HCT116 (cell line): ENCODE results near the gene CDKAL1. TPM values are rescaled to one million over a fixed set of nuclear protein-coding genes. Genes with fewer than 3 reads are reported as not detected.

Source experiments
- ATAC-seq: fragments of 200-7000 bp; cut with Tn5 transposase; 2 replicates; pipeline ENCODE4 v1.9.1; 2020; ENCODE audit warnings: mild to moderate bottlenecking, moderate library complexity
- BruUV-seq: library from RNA; stranded (reverse); fragments of 400-500 nt; replicated peaks from 2 replicates; lab custom pipeline; 2021; lab: Mats Ljungman, UMichigan
- CTCF ChIA-PET: fragments of 300-600 bp; sonication (Branson Sonifier 250); formaldehyde crosslinking; loops from one replicate; lab custom pipeline; 2021; ENCODE audit warnings: antibody characterized with exemption; lab: Charles Lee
- POLR2A ChIA-PET: fragments of 300-600, 350-600 bp; sonication (Branson Sonifier 250); formaldehyde crosslinking; loops from one replicate; lab custom pipeline; 2021; ENCODE audit warnings: antibody characterized with exemption; lab: Charles Lee
- RAD21 ChIA-PET, 2 experiments: fragments of 300-600 bp; sonication (Branson Sonifier 250); formaldehyde crosslinking; loops; one replicate each; lab custom pipeline; 2023; ENCODE audit warnings: low total read pairs in 2 of 2; ENCODE audit not compliant: uncharacterized antibody in 2 of 2, unreplicated experiment in 2 of 2, low non-redundant PET in 1 of 2; lab: Charles Lee
- DNase-seq: peaks from one replicate; pipeline ENCODE4 v3.0.0-alpha.2; 2010; ENCODE audit warnings: low read depth, low spot score
- H2AFZ ChIP-seq: fragments of 200-600 bp; shearing (Covaris generic), sonication (generic); 2 replicates; pipeline ENCODE4 v1.6.1; 2017; ENCODE audit warnings: low read depth, mixed run types, mixed read lengths, antibody characterized with exemption, low read length; ENCODE audit not compliant: poor library complexity, severe bottlenecking
- H3K27ac ChIP-seq: 2 replicates; pipeline ENCODE4 v1.5.1; 2012; ENCODE audit warnings: low read depth, low read length
- H3K27me3 ChIP-seq: fragments of 200-600 bp; sonication (generic); 2 replicates; pipeline ENCODE4 v1.6.1; 2016; ENCODE audit warnings: mixed run types, low read length, mixed read lengths; ENCODE audit not compliant: insufficient read depth
- H3K36me3 ChIP-seq, 2 experiments: fragments of 200-500 bp in 1 of 2; fragments of 200-600 bp in 1 of 2; sonication (Bioruptor generic) in 1 of 2; sonication (generic) in 1 of 2; 2 replicates each; pipeline versions ENCODE4 v1.5.1 to v1.6.1; 2014 to 2016; ENCODE audit warnings: low read length in 2 of 2, inconsistent platforms in 1 of 2, mixed read lengths in 1 of 2, mixed run types in 1 of 2; ENCODE audit not compliant: insufficient read depth in 2 of 2, control insufficient read depth in 1 of 2
- H3K4me1 ChIP-seq, 2 experiments: fragments of 200-600 bp in 1 of 2; sonication (generic) in 1 of 2; 2 replicates each; pipeline versions ENCODE4 v1.5.1 to v1.6.1; 2012 to 2017; ENCODE audit warnings: low read length in 2 of 2, inconsistent platforms in 1 of 2, mild to moderate bottlenecking in 1 of 2, mixed read lengths in 1 of 2, mixed run types in 1 of 2, moderate library complexity in 1 of 2; ENCODE audit not compliant: insufficient read depth in 2 of 2, control insufficient read depth in 1 of 2
- H3K4me2 ChIP-seq: fragments of 200-600 bp; sonication (generic); 2 replicates; pipeline ENCODE4 v1.6.1; 2017; ENCODE audit warnings: mixed run types, low read length, mixed read lengths
- H3K4me3 ChIP-seq, 2 experiments: fragments of 200-600 bp in 1 of 2; sonication (generic) in 1 of 2; replicated peaks in 1 of 2; 2 replicates each; pipeline ENCODE4 v1.5.1; 2011 to 2016; ENCODE audit warnings: low read length in 2 of 2, control low read depth in 1 of 2, low read depth in 1 of 2, mild to moderate bottlenecking in 1 of 2, mixed read lengths in 1 of 2, mixed run types in 1 of 2
- H3K79me2 ChIP-seq: fragments of 200-600 bp; sonication (generic); 2 replicates; pipeline ENCODE4 v1.6.1; 2017; ENCODE audit warnings: mild to moderate bottlenecking, mixed run types, low read length, moderate library complexity, mixed read lengths; ENCODE audit not compliant: insufficient read depth
- H3K9ac ChIP-seq: fragments of 200-600 bp; sonication (generic); 2 replicates; pipeline ENCODE4 v1.6.1; 2016; ENCODE audit warnings: low read length, mixed read lengths
- H3K9me2 ChIP-seq: fragments of 200-600 bp; sonication (generic), shearing (Covaris generic); 2 replicates; pipeline ENCODE4 v1.6.1; 2017; ENCODE audit warnings: mixed run types, mild to moderate bottlenecking, moderate library complexity; ENCODE audit not compliant: insufficient read depth
- H3K9me3 ChIP-seq, 2 experiments: fragments of 200-500 bp in 1 of 2; fragments of 200-600 bp in 1 of 2; sonication (Bioruptor generic) in 1 of 2; sonication (generic) in 1 of 2; 2 replicates each; pipeline ENCODE4 v1.6.1; 2014 to 2017; ENCODE audit warnings: low read length in 2 of 2, mixed read lengths in 2 of 2, inconsistent platforms in 1 of 2, low read depth in 1 of 2, mild to moderate bottlenecking in 1 of 2, mixed run types in 1 of 2, moderate library complexity in 1 of 2; ENCODE audit not compliant: control insufficient read depth in 1 of 2, insufficient read depth in 1 of 2
- H4K20me1 ChIP-seq: fragments of 200-600 bp; sonication (generic), shearing (Covaris generic); 2 replicates; pipeline ENCODE4 v1.6.1; 2017; ENCODE audit warnings: mixed run types, mild to moderate bottlenecking, moderate library complexity; ENCODE audit not compliant: insufficient read depth
- CBX3 ChIP-seq: IDR thresholded peaks from 2 replicates; pipeline ENCODE4 v1.6.1; 2012; ENCODE audit warnings: low read depth
- CEBPB ChIP-seq: IDR thresholded peaks from 2 replicates; pipeline ENCODE4 v1.6.1; 2012; ENCODE audit warnings: low read depth
- EGR1 ChIP-seq: IDR thresholded peaks from 2 replicates; pipeline ENCODE4 v1.6.1; 2012; ENCODE audit warnings: low read depth
- ELF1 ChIP-seq: IDR thresholded peaks from 2 replicates; pipeline ENCODE4 v1.6.1; 2012; ENCODE audit warnings: low read depth, borderline replicate concordance
- EZH2phosphoT487 ChIP-seq: fragments of 200-600 bp; IDR thresholded peaks from 2 replicates; pipeline ENCODE4 v1.6.1; 2018; ENCODE audit warnings: antibody characterized with exemption, borderline replicate concordance
- FOSL1 ChIP-seq: IDR thresholded peaks from 2 replicates; pipeline ENCODE4 v1.6.1; 2012; ENCODE audit warnings: low read depth
- JUND ChIP-seq: IDR thresholded peaks from 2 replicates; pipeline ENCODE4 v1.6.1; 2012
- POLR2A ChIP-seq: IDR thresholded peaks from 2 replicates; pipeline ENCODE4 v1.7.0; 2011; ENCODE audit warnings: borderline replicate concordance; ENCODE audit not compliant: insufficient read depth, insufficient read length; ENCODE audit errors: extremely low read depth
- POLR2AphosphoS5 ChIP-seq: IDR thresholded peaks from 2 replicates; pipeline ENCODE4 v1.6.1; 2011; ENCODE audit warnings: mild to moderate bottlenecking, low read depth, low read length, moderate library complexity
- RAD21 ChIP-seq: IDR thresholded peaks from 2 replicates; pipeline ENCODE4 v1.6.1; 2012; ENCODE audit warnings: low read depth, mild to moderate bottlenecking
- SIN3A ChIP-seq: IDR thresholded peaks from 2 replicates; pipeline ENCODE4 v1.6.1; 2012; ENCODE audit warnings: low read depth
- SP1 ChIP-seq: IDR thresholded peaks from 2 replicates; pipeline ENCODE4 v1.6.1; 2012; ENCODE audit warnings: low read depth
- SRF ChIP-seq: IDR thresholded peaks from 2 replicates; pipeline ENCODE4 v1.6.1; 2012; ENCODE audit warnings: low read depth
- YY1 ChIP-seq: IDR thresholded peaks from 2 replicates; pipeline ENCODE4 v1.6.1; 2011; ENCODE audit warnings: low read length, low read depth, moderate library complexity, mild to moderate bottlenecking; ENCODE audit not compliant: insufficient replicate concordance; ENCODE audit errors: extremely low read depth
- ZNF274 ChIP-seq: fragments of 200-500 bp; sonication (Bioruptor generic); IDR thresholded peaks from 2 replicates; pipeline ENCODE4 v1.6.1; 2014; ENCODE audit warnings: mild to moderate bottlenecking, low read depth, low read length, inconsistent platforms
- intact Hi-C: fragments of 100-400 bp; cut with micrococcal nuclease; formaldehyde crosslinking; loops from 2 replicates; pipeline ENCODE4 v1.10.0; 2022
- total RNA-seq: library from RNA; stranded (reverse); gene quantifications from one replicate; pipeline ENCODE4 v1.2.1, GENCODE V29; 2021; ENCODE audit not compliant: unreplicated experiment
- TF ChIP-seq, protein P1 (sequence below), 3 experiments: fragments of 200-600 bp in 1 of 3; sonication (generic) in 1 of 3; IDR thresholded peaks in 2 of 3; conservative IDR thresholded peaks in 1 of 3; 2 replicates each; pipeline ENCODE4 v1.5.1; 2012 to 2017; ENCODE audit warnings: low read depth in 2 of 3, low read length in 2 of 3, antibody characterized with exemption in 1 of 3, borderline replicate concordance in 1 of 3, control low read depth in 1 of 3, mild to moderate bottlenecking in 1 of 3, mixed read lengths in 1 of 3, mixed run types in 1 of 3, moderate library complexity in 1 of 3; ENCODE audit not compliant: insufficient read depth in 1 of 3
- TF ChIP-seq, protein P2 (sequence below): IDR thresholded peaks from 2 replicates; pipeline ENCODE4 v1.6.1; 2012
- TF ChIP-seq, protein P3 (sequence below): IDR thresholded peaks from 2 replicates; pipeline ENCODE4 v1.6.1; 2012; ENCODE audit warnings: low read depth
- TF ChIP-seq, protein P4 (sequence below): IDR thresholded peaks from 2 replicates; pipeline ENCODE4 v1.6.1; 2011; ENCODE audit warnings: mild to moderate bottlenecking, low read length, moderate library complexity; ENCODE audit not compliant: insufficient replicate concordance; ENCODE audit errors: extremely low read depth
- TF ChIP-seq, protein P5 (sequence below): IDR thresholded peaks from 2 replicates; pipeline ENCODE4 v1.6.1; 2012

CDKAL1 gene
- total RNA-seq, 1 experiment from 2014 or later, result 14.9 TPM

DNA sequence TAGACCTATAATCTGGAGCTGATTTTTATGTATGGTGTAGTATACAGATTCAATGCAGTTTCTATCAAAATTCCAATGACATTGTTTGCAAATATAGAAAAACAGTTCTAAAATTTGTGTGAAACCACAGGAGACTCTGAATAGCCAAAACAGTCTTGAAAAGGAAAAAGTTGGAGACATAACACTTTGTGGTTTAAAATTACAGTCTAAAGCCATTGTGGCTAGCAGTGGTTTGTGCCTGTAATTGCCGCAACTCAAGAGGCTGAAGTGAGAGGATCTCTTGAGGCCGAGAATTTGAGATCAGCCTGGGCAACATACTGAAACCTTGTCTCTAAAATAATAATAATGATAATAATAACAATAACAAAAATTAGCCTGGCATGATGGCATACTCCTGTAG lies 213.7 kb downstream of the CDKAL1 start:
- Histone ChIP-seq H3K9me3 (no peaks in the 10 kb centered on the region), H3K36me3 (no peaks in the 10 kb centered on the region), H4K20me1 (no peaks in the 10 kb centered on the region), H3K79me2 (no peaks in the 10 kb centered on the region), H3K9me2 (no peaks in the 10 kb centered on the region)
- POLR2A ChIA-PET, result no interaction called here
- TF ChIP-seq, protein P1, sequence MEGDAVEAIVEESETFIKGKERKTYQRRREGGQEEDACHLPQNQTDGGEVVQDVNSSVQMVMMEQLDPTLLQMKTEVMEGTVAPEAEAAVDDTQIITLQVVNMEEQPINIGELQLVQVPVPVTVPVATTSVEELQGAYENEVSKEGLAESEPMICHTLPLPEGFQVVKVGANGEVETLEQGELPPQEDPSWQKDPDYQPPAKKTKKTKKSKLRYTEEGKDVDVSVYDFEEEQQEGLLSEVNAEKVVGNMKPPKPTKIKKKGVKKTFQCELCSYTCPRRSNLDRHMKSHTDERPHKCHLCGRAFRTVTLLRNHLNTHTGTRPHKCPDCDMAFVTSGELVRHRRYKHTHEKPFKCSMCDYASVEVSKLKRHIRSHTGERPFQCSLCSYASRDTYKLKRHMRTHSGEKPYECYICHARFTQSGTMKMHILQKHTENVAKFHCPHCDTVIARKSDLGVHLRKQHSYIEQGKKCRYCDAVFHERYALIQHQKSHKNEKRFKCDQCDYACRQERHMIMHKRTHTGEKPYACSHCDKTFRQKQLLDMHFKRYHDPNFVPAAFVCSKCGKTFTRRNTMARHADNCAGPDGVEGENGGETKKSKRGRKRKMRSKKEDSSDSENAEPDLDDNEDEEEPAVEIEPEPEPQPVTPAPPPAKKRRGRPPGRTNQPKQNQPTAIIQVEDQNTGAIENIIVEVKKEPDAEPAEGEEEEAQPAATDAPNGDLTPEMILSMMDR (IDR thresholded peaks at IDR 0.05 in 2 of 3, conservative IDR thresholded peaks at IDR 0.05 in 1 of 3; ENCODE audit: borderline replicate concordance in 1 of 3, insufficient read depth in 1 of 3, low read depth in 2 of 3, low read length in 2 of 3), result no peak
- TF ChIP-seq, protein P2, sequence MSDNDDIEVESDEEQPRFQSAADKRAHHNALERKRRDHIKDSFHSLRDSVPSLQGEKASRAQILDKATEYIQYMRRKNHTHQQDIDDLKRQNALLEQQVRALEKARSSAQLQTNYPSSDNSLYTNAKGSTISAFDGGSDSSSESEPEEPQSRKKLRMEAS, result no peak
- TF ChIP-seq ELF1, result no peak
- TF ChIP-seq, protein P3, sequence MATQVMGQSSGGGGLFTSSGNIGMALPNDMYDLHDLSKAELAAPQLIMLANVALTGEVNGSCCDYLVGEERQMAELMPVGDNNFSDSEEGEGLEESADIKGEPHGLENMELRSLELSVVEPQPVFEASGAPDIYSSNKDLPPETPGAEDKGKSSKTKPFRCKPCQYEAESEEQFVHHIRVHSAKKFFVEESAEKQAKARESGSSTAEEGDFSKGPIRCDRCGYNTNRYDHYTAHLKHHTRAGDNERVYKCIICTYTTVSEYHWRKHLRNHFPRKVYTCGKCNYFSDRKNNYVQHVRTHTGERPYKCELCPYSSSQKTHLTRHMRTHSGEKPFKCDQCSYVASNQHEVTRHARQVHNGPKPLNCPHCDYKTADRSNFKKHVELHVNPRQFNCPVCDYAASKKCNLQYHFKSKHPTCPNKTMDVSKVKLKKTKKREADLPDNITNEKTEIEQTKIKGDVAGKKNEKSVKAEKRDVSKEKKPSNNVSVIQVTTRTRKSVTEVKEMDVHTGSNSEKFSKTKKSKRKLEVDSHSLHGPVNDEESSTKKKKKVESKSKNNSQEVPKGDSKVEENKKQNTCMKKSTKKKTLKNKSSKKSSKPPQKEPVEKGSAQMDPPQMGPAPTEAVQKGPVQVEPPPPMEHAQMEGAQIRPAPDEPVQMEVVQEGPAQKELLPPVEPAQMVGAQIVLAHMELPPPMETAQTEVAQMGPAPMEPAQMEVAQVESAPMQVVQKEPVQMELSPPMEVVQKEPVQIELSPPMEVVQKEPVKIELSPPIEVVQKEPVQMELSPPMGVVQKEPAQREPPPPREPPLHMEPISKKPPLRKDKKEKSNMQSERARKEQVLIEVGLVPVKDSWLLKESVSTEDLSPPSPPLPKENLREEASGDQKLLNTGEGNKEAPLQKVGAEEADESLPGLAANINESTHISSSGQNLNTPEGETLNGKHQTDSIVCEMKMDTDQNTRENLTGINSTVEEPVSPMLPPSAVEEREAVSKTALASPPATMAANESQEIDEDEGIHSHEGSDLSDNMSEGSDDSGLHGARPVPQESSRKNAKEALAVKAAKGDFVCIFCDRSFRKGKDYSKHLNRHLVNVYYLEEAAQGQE, result no peak
- no peak for TF ChIP-seq FOSL1
- no peak for TF ChIP-seq JUND
- TF ChIP-seq SP1, result no peak
- TF ChIP-seq, protein P4, sequence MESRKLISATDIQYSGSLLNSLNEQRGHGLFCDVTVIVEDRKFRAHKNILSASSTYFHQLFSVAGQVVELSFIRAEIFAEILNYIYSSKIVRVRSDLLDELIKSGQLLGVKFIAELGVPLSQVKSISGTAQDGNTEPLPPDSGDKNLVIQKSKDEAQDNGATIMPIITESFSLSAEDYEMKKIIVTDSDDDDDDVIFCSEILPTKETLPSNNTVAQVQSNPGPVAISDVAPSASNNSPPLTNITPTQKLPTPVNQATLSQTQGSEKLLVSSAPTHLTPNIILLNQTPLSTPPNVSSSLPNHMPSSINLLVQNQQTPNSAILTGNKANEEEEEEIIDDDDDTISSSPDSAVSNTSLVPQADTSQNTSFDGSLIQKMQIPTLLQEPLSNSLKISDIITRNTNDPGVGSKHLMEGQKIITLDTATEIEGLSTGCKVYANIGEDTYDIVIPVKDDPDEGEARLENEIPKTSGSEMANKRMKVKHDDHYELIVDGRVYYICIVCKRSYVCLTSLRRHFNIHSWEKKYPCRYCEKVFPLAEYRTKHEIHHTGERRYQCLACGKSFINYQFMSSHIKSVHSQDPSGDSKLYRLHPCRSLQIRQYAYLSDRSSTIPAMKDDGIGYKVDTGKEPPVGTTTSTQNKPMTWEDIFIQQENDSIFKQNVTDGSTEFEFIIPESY, result no peak
- no peak for TF ChIP-seq EZH2phosphoT487
- TF ChIP-seq RAD21, result no peak
- no peak for TF ChIP-seq SIN3A
- no peak for TF ChIP-seq ZNF274
- TF ChIP-seq YY1, result no peak
- no peak for TF ChIP-seq CEBPB
- TF ChIP-seq, protein P5, sequence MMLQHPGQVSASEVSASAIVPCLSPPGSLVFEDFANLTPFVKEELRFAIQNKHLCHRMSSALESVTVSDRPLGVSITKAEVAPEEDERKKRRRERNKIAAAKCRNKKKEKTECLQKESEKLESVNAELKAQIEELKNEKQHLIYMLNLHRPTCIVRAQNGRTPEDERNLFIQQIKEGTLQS, result no peak
- no peak for TF ChIP-seq EGR1
- no peak for TF ChIP-seq SRF
- TF ChIP-seq POLR2A, result no peak
- TF ChIP-seq POLR2AphosphoS5, result no peak
- TF ChIP-seq CBX3, result no peak
- TF ChIP-seq, all 23 proteins: peak for 0
- peaks cover 16 to 29% of the 10 kb centered on the region in 2 experiments for H3K4me1 ChIP-seq
- H3K4me3 ChIP-seq, result no peak overlapping the region
- CTCF ChIA-PET, result no interaction called here
- no peak overlapping the region for H2AFZ ChIP-seq
- RAD21 ChIA-PET, result no interaction called here
- H3K4me2 ChIP-seq, result no peak overlapping the region
- H3K27me3 ChIP-seq, result no peaks in the 10 kb centered on the region
- no peak overlapping the region for H3K9ac ChIP-seq
- no peak for ATAC-seq
- DNase-seq, result no peak
- no TSS peak for BruUV-seq
- intact Hi-C loops, result no loop called here
- H3K27ac ChIP-seq, result no peak overlapping the region
